HepG2 (cell line): Measurements from ENCODE around the gene LRIF1. TPM values are rescaled to one million over a fixed set of nuclear protein-coding genes. Genes with fewer than 3 reads are reported as not detected.
"Not testable (repeated sequence)": the region's sequence is repeated elsewhere in the genome, so short reads cannot be mapped to it uniquely, and the experiment has no call there.

Source experiments
- ATAC-seq: fragments of 200-7000 bp; cut with Tn5 transposase; 3 replicates; pipeline ENCODE4 v1.9.1; 2020; ENCODE audit warnings: mild to moderate bottlenecking, moderate library complexity
- BruUV-seq: library from RNA; stranded (reverse); fragments of 400-500 nt; replicated peaks from 2 replicates; lab custom pipeline; 2021; lab: Mats Ljungman, UMichigan
- CTCF ChIA-PET: fragments of 300-600 bp; formaldehyde crosslinking; extraction: SDS; loops from one replicate; lab custom pipeline; 2021; ENCODE audit warnings: low total read pairs, inconsistent platforms, low intra/inter-chr PET ratio; lab: Yijun Ruan, JAX
- POLR2A ChIA-PET: fragments of 350-600 bp; sonication (Branson Sonifier 250); formaldehyde crosslinking; loops from one replicate; lab custom pipeline; 2020; ENCODE audit warnings: antibody characterized with exemption, inconsistent platforms; lab: Yijun Ruan, JAX
- DNase-seq: peaks from one replicate; pipeline ENCODE4 v3.0.0-alpha.2; 2015; ENCODE audit warnings: low spot score
- FAIRE-seq: peaks from 3 replicates; lab custom pipeline; 2011; peaks lifted over from hg19 to GRCh38; lab: Jason Lieb, UNC
- H2AFZ ChIP-seq: one replicate; pipeline ENCODE4 v1.6.1; 2011; ENCODE audit warnings: low read length, inconsistent platforms
- H3K27ac ChIP-seq: fragments of 300-600 bp; 3 replicates; pipeline ENCODE4 v1.8.0; 2011; ENCODE audit warnings: mixed run types, mild to moderate bottlenecking, mixed read lengths, low read length, inconsistent platforms; ENCODE audit not compliant: insufficient read depth; ENCODE audit errors: extremely low read length
- H3K27me3 ChIP-seq, 2 experiments: fragments of 200-600 bp in 1 of 2; 2 replicates in 1 of 2; 3 replicates in 1 of 2; pipeline versions ENCODE4 v1.6.0 to v1.8.0; 2011; ENCODE audit warnings: low read length in 2 of 2, mild to moderate bottlenecking in 2 of 2, moderate library complexity in 2 of 2, inconsistent platforms in 1 of 2; ENCODE audit not compliant: insufficient read depth in 2 of 2, control insufficient read depth in 1 of 2
- H3K36me3 ChIP-seq, 2 experiments: fragments of 200-600 bp in 1 of 2; replicated peaks in 1 of 2; 2 replicates in 1 of 2; 3 replicates in 1 of 2; pipeline versions ENCODE4 v1.5.1 to v1.8.0; 2011; ENCODE audit warnings: low read length in 2 of 2, inconsistent platforms in 1 of 2; ENCODE audit not compliant: insufficient read depth in 2 of 2, control insufficient read depth in 1 of 2
- H3K4me1 ChIP-seq: 2 replicates; pipeline ENCODE4 v1.5.1; 2012; ENCODE audit warnings: low read length, inconsistent platforms; ENCODE audit not compliant: insufficient read depth
- H3K4me2 ChIP-seq: 2 replicates; pipeline ENCODE4 v1.6.0; 2011; ENCODE audit warnings: low read depth, low read length, inconsistent platforms
- H3K4me3 ChIP-seq, 3 experiments: fragments of 200-600 bp in 1 of 3; sonication (generic), shearing (Covaris generic) in 1 of 3; replicated peaks in 1 of 3; 2 replicates each; pipeline ENCODE4 v1.5.1; 2011 to 2016; ENCODE audit warnings: low read length in 3 of 3, inconsistent platforms in 2 of 3, low read depth in 2 of 3, mild to moderate bottlenecking in 2 of 3, control low read depth in 1 of 3, mixed read lengths in 1 of 3; ENCODE audit not compliant: insufficient read depth in 1 of 3
- H3K79me2 ChIP-seq: one replicate; pipeline ENCODE4 v1.6.1; 2011; ENCODE audit warnings: low read length, inconsistent platforms; ENCODE audit not compliant: insufficient read depth
- H3K9ac ChIP-seq: 2 replicates; pipeline ENCODE4 v1.6.0; 2011; ENCODE audit warnings: mild to moderate bottlenecking, low read depth, low read length, inconsistent platforms; ENCODE audit not compliant: insufficient read depth
- H3K9me3 ChIP-seq: 2 replicates; pipeline ENCODE4 v1.5.1; 2012; ENCODE audit warnings: mild to moderate bottlenecking, low read length
- H4K20me1 ChIP-seq: 2 replicates; pipeline ENCODE4 v1.6.0; 2011; ENCODE audit warnings: inconsistent platforms, mild to moderate bottlenecking, low read length, moderate library complexity; ENCODE audit not compliant: insufficient read depth
- POLR2G ChIP-seq: fragments of 200-400 bp; formaldehyde crosslinking; IDR thresholded peaks from 2 replicates; pipeline ENCODE4 v1.6.1; 2018; ENCODE audit warnings: mild to moderate bottlenecking, low read depth, low read length, moderate library complexity
- STAG1 ChIP-seq: sonication (generic); formaldehyde crosslinking; IDR thresholded peaks from 2 replicates; pipeline ENCODE4 v1.4.0; 2020; ENCODE audit warnings: missing genetic modification reagents
- WGBS: methylation state at CpG from one replicate; pipeline ENCODE4 v1.1.6; 2017; ENCODE audit warnings: low lambda C conversion rate; 5-methylcytosine and 5-hydroxymethylcytosine counted together
- in situ Hi-C: cut with HindIII; loops from 2 replicates; pipeline ENCODE4 v1.10.0; 2017; ENCODE audit warnings: low pct_unique_long_range_greater_than_20kb; ENCODE audit not compliant: extremely low pct_ligation_motif_present
- intact Hi-C: fragments of 100-400 bp; cut with micrococcal nuclease; formaldehyde crosslinking; loops from one replicate; pipeline ENCODE4 v1.10.0; 2022; ENCODE audit not compliant: unreplicated experiment
- polyA plus RNA-seq, 8 experiments: library from polyadenylated mRNA; depleted of rRNA in 3 of 8; stranded (reverse) in 7 of 8; unstranded in 1 of 8; fragments of >200 nt; fragmentation: Illumina TruSeq in 4 of 8; extraction: Trizol in 4 of 8; gene quantifications; 2 replicates each; pipeline versions ENCODE4 v1.2.1 to v1.2.3, GENCODE V29; 2011 to 2016; ENCODE audit warnings: low read depth in 4 of 8, missing spikeins in 1 of 8, mixed read lengths in 1 of 8; ENCODE audit not compliant: insufficient read depth in 1 of 8
- total RNA-seq, 5 experiments: library from RNA; depleted of rRNA; stranded (reverse); fragments of >200 nt; fragmentation: Illumina TruSeq; extraction: Trizol; gene quantifications; 2 replicates each; pipeline ENCODE4 v1.2.3, GENCODE V29; 2016; ENCODE audit warnings: low read depth in 1 of 5
- TF ChIP-seq, protein P1 (sequence below): sonication (generic); formaldehyde crosslinking; IDR thresholded peaks from 2 replicates; pipeline ENCODE4 v1.5.0; 2020; ENCODE audit warnings: mild to moderate bottlenecking, missing genetic modification reagents, moderate library complexity
- TF ChIP-seq, protein P2 (sequence below): sonication (generic); IDR thresholded peaks from 2 replicates; pipeline ENCODE4 v1.6.1; 2016; ENCODE audit warnings: low read depth, borderline replicate concordance

LRIF1 gene
- total and polyA plus RNA-seq, 2 of the 13 experiments (the other 11 are each of a cell fraction or from before 2014, with no cell fraction given): 18.4 to 42.4 TPM

DNA sequence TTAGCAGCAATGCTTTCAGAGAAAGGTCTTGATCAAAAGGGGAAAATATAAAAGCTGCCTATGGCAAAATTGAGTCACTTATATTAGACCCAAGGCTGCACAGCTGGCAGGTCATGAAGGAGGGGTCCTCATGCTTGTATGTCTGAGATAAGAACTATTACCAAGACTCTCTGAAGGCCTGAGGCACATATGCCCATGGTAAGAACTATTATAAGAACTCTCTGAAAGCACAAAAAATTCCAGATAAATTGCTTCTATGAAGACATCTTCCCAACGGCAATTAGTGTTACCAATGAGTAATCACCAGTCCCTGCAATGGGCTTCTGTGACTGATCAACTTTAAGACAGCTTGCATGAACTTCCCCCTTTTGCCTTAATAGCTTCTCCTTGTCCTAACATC, 42.8 kb upstream of the LRIF1 start:
- TF ChIP-seq POLR2G: no peak
- DNase-seq (no peak), FAIRE-seq (no peak), ATAC-seq (no peak)
- Histone ChIP-seq H3K4me1 (no peaks in the 10 kb centered on the region), H3K9ac (no peak overlapping the region), H3K36me3 (no peaks in the 10 kb centered on the region), H3K9me3 (peaks cover 6% of the 10 kb centered on the region; the same call in 1 of the 2 replicates), H3K4me3 (no peak overlapping the region), H3K27me3 (no peaks in the 10 kb centered on the region; a peak in 1 of 5 replicates), H3K79me2 (no peaks in the 10 kb centered on the region), H3K27ac (no peak overlapping the region), H4K20me1 (no peaks in the 10 kb centered on the region), H2AFZ (no peak overlapping the region), H3K4me2 (no peak overlapping the region)
- in situ Hi-C loops (no loop called here), intact Hi-C loops (no loop called here)
- WGBS: 0% methylated on average over 1 of the region's 1 CpG
- BruUV-seq: no TSS peak
- CTCF ChIA-PET: no interaction called here
- POLR2A ChIA-PET: no interaction called here

DNA sequence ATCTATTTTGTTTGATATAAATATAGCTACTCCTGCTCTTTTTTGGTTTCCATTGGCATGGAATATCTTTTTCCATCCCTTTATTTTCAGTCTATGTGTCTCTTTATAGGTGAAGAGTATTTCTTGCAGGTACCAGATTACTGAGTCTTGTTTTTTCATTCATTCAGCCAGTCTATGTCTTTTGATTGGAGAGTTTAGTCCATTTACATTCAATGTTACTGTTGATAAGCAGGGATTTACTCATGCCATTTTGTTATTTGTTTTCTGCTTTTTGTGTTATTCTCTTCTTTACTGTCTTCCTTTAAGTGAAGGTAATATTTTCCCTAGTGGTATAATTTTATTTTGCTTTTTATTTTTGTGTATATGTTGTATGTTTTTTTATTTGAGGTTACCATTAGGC, 35.9 kb upstream of the LRIF1 start:
- POLR2A ChIA-PET, H4K20me1 ChIP-seq, FAIRE-seq, H3K36me3 ChIP-seq, CTCF ChIA-PET, H3K4me3 ChIP-seq, H3K9ac ChIP-seq, ATAC-seq, BruUV-seq, H3K27ac ChIP-seq, H3K4me1 ChIP-seq, H3K27me3 ChIP-seq, in situ Hi-C loops, intact Hi-C loops, H3K79me2 ChIP-seq, H3K9me3 ChIP-seq, DNase-seq, H3K4me2 ChIP-seq, H2AFZ ChIP-seq: not testable (repeated sequence)

DNA sequence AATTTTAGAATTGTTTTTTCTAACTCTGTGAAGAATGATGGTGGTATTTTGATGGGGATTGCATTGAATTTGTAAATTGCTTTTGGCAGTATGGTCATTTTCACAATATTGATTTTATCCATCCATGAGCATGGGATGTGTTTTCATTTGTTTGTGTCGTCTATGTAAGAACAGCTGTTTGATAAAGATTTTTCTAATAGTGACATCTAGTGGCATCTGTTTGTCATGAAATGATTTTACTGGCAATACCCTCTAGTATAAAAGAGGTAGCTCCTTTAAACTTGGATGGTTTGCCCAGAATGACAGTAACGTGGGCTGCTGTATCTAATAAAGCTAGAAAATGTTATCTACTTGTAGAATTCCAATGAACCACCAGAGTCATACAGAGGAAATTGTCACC, 28.6 kb upstream of the LRIF1 start:
- H4K20me1 ChIP-seq, H2AFZ ChIP-seq, FAIRE-seq, H3K9ac ChIP-seq, CTCF ChIA-PET, H3K4me3 ChIP-seq, H3K4me2 ChIP-seq, H3K9me3 ChIP-seq, H3K4me1 ChIP-seq, H3K27me3 ChIP-seq, intact Hi-C loops, in situ Hi-C loops, H3K27ac ChIP-seq, ATAC-seq, BruUV-seq, H3K79me2 ChIP-seq, H3K36me3 ChIP-seq: not testable (repeated sequence)
- POLR2A ChIA-PET: interaction anchor here (1.4 kb wide), 1 partner anchor 28 kb away, joined by 3 read pairs; the partner anchor contains the start of gene LRIF1
- TF ChIP-seq STAG1 (CRISPR knock-in tag): peak; percentile 32; the same call in 1 of the 2 replicates
- TF ChIP-seq, protein P1, sequence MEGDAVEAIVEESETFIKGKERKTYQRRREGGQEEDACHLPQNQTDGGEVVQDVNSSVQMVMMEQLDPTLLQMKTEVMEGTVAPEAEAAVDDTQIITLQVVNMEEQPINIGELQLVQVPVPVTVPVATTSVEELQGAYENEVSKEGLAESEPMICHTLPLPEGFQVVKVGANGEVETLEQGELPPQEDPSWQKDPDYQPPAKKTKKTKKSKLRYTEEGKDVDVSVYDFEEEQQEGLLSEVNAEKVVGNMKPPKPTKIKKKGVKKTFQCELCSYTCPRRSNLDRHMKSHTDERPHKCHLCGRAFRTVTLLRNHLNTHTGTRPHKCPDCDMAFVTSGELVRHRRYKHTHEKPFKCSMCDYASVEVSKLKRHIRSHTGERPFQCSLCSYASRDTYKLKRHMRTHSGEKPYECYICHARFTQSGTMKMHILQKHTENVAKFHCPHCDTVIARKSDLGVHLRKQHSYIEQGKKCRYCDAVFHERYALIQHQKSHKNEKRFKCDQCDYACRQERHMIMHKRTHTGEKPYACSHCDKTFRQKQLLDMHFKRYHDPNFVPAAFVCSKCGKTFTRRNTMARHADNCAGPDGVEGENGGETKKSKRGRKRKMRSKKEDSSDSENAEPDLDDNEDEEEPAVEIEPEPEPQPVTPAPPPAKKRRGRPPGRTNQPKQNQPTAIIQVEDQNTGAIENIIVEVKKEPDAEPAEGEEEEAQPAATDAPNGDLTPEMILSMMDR (CRISPR knock-in tag): peak; percentile 45
- TF ChIP-seq, protein P2, sequence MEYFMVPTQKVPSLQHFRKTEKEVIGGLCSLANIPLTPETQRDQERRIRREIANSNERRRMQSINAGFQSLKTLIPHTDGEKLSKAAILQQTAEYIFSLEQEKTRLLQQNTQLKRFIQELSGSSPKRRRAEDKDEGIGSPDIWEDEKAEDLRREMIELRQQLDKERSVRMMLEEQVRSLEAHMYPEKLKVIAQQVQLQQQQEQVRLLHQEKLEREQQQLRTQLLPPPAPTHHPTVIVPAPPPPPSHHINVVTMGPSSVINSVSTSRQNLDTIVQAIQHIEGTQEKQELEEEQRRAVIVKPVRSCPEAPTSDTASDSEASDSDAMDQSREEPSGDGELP: peak; percentile 64; the same call in 1 of the 2 replicates
- WGBS: 0% methylated on average over 2 of the region's 2 CpGs
- peak; percentile 4 for DNase-seq
